ENCODE measurements around the gene ADGRB2.

- TF ChIP-seq ZNF274 (IDR thresholded peaks at IDR 0.05; ENCODE audit: low read depth, low read length) (no peak), SUZ12 (IDR thresholded peaks at IDR 0.05; ENCODE audit: extremely low read depth, insufficient read depth, insufficient read length) (no peak)
These were observed 29.6 kb upstream of the ADGRB2 start for GRCh38 chr1:31793586-31794285.
